ENCODE results near the gene CCDC159.
"Not testable (repeated sequence)": the region's sequence is repeated elsewhere in the genome, so short reads cannot be mapped to it uniquely, and the experiment has no call there.

Gene CCDC159

GRCh38 chr19:11338569-11339253, 7.6 kb upstream of the CCDC159 start:
- no peak for DNase-seq

GRCh38 chr19:11339254-11340098, 6.8 kb upstream of the CCDC159 start, which contains the start of gene RAB3D:
Gene RAB3D (minus strand): TSS chr19:11339657. CDS start chr19:11337399, 2,258 bp downstream.
- DNase-seq: peak; percentile 80 to 86

- not testable (repeated sequence) for DNase-seq
These were observed 6.2 kb upstream of the CCDC159 start for GRCh38 chr19:11340099-11340467.

- no peak for DNase-seq
These were observed 3.9 kb upstream of the CCDC159 start for GRCh38 chr19:11342429-11342828.

- DNase-seq: no peak
These were observed 1.1 kb upstream of the CCDC159 start for GRCh38 chr19:11345122-11345803.

- DNase-seq: no peak
These were observed 1.3 kb downstream of the CCDC159 start for GRCh38 chr19:11347546-11348039.

GRCh38 chr19:11349171-11349570, 2.9 kb downstream of the CCDC159 start:
- no peak for DNase-seq

- not testable (repeated sequence) for DNase-seq
These were observed 7.8 kb downstream of the CCDC159 start for GRCh38 chr19:11354102-11354501.

- DNase-seq: peak; percentile 81 to 82
These were observed 9.1 kb downstream of the CCDC159 start, which contains the start of gene PLPPR2 for GRCh38 chr19:11355160-11356073. Gene PLPPR2 (plus strand): TSS chr19:11355432. CDS start chr19:11357674, 2,242 bp downstream.

GRCh38 chr19:11356074-11356397, 9.7 kb downstream of the CCDC159 start:
- no peak for DNase-seq

GRCh38 chr19:11356676-11357550, 10.6 kb downstream of the CCDC159 start:
- DNase-seq: no peak

- no peak for DNase-seq
These were observed 13.1 kb downstream of the CCDC159 start for GRCh38 chr19:11359421-11359820.

GRCh38 chr19:11361037-11361770, 14.9 kb downstream of the CCDC159 start:
- DNase-seq: no peak

GRCh38 chr19:11361771-11362731, 15.7 kb downstream of the CCDC159 start:
- no peak for DNase-seq

- no peak for DNase-seq
These were observed 17.6 kb downstream of the CCDC159 start for GRCh38 chr19:11363881-11364280.

GRCh38 chr19:11364296-11364904, 18.1 kb downstream of the CCDC159 start:
- no peak for DNase-seq

GRCh38 chr19:11364935-11365334, 18.6 kb downstream of the CCDC159 start:
- no peak for DNase-seq

- no peak for DNase-seq
These were observed 19.3 kb downstream of the CCDC159 start for GRCh38 chr19:11365557-11366117.

Measured in stimulated activated CD4-positive, alpha-beta T cell treated with anti-CD3 and anti-CD28 coated beads, Interleukin-4, amount 100 ng/mL, for 4 hours (primary cell).